Hindlimb muscle (tissue), 1 donor: Measurements from ENCODE around the gene MMP17. TPM values are rescaled to one million over a fixed set of nuclear protein-coding genes. Genes with fewer than 3 reads are reported as not detected.
"Not testable (repeated sequence)": the region's sequence is repeated elsewhere in the genome, so short reads cannot be mapped to it uniquely, and the experiment has no call there.

Source experiments
- DNase-seq: peaks from one replicate; pipeline ENCODE4 v3.0.0-alpha.2; 2013
- polyA plus RNA-seq: library from polyadenylated mRNA; unstranded; fragments of 120-200 nt; gene quantifications from one replicate; pipeline ENCODE4 v1.2.1, GENCODE V29; 2013; ENCODE audit not compliant: insufficient read length

Gene MMP17
- polyA plus RNA-seq, 1 donor = 6.5 TPM

DNA sequence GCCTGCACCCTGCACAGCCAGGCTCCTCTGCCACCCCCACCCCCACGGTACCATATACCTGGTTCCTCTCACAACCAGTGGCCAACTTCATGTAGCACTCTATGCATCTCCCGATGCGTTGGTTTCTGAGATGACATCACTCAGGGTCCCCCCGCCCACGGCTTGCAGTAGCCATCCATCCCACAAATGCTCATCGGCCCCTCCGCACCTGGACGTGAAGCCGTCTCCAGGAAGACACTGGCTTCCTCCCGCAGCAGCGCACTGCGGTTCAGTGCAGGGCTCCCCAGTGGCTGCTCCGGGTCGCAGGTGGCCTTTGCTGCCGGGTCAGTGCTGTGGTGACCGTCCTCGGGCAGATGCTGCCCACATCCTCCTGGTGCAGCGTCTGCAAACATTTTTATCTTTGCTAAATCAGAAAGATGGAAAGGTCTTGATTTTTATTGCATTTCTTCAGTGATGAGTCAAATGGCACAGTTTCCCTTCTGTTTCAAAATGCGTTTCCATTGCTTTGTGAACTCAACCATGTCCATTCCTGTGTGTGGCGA, 27.5 kb upstream of the MMP17 start:
- DNase-seq = no peak

DNA sequence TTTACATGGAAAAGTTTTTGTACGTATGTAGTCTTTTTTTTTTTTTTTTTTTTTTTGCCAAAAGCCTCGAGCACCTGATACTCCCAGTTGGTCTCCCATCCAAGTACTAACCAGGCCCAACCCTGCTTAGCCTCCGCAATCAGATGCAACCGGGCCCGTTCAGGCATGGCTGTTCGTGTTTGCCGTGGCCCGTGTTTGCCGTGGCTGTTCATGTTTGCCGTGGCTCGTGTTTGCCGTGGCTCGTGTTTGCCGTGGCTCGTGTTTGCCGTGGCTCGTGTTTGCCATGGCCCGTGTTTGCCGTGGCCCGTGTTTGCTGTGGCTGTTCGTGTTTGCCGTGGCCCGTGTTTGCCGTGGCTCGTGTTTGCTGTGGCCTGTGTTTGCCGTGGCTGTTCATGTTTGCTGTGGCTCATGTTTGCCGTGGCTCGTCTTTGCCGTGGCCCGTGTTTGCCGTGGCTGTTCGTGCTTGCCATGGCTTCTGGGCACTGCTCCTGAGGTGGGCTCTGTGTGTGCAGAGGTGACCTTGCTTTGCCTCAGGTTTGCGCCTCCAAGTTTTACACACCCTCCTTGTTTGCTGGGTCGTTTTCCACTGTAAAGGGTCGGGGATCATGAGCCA, 26.8 kb upstream of the MMP17 start:
- DNase-seq = no peak

DNA sequence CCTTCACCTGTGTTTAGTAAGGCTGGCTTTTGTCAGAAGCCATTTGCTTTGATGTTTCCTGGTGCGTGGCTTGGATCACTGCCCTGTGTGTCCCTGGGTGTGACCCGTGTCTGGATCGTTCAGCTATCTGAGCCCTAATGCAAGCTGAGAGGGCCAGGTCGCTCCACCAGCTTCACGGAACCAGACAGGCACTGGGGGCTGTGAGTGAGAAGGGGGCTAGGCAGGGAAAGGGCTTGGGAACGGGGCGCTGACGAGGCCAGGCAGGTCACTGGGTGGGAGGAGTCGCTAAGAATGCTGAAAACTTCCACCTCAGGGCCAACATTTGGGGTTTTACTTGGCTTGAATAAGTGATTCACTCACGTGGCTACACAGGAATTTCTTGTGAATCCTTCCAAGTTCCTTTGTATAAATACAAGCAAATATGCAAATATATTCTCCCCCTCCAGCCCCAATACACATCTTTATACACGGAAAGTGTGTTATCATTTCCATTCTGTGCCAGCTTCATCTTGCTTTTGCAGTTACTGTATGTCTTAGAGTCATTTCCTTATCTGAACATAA, 24.2 kb upstream of the MMP17 start:
- DNase-seq = no peak

DNA sequence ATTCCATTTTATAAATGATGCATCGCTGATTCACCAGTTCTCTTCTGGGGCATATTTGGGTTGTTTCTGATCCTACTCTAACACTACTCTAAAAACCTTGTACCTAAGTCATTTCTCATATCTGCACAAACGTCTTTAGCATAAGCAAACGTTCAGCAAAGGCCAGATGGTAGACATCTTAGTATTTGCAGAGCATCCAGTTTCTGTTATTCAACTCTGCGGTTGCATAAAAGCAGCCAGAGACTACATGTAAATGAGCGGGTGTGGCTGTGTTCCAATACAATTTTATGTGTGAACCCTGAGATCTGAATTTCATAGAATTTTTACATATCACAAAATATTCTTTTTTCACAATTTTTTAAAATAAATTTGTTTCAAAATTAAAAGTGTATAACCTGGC, 22.8 kb upstream of the MMP17 start:
- DNase-seq = no peak

DNA sequence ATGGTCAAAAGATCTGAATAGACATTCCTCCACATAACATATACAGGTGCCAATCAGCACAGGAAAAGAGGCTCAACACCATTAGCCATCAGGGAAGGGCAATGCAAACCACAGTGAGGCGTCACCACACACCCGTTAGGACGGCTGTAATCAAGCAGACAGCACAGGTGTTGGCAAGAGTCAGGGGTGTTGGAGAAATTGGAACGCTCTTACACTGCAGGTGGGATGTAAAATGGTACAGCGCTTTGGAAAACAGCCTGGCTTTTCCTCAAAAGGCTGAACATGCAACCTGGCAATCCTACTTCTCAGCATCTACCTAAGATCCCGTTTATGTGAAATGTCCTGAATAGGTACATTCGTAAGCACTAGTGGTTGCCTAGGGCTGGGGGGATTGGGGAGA, 21.5 kb upstream of the MMP17 start:
- DNase-seq = no peak

DNA sequence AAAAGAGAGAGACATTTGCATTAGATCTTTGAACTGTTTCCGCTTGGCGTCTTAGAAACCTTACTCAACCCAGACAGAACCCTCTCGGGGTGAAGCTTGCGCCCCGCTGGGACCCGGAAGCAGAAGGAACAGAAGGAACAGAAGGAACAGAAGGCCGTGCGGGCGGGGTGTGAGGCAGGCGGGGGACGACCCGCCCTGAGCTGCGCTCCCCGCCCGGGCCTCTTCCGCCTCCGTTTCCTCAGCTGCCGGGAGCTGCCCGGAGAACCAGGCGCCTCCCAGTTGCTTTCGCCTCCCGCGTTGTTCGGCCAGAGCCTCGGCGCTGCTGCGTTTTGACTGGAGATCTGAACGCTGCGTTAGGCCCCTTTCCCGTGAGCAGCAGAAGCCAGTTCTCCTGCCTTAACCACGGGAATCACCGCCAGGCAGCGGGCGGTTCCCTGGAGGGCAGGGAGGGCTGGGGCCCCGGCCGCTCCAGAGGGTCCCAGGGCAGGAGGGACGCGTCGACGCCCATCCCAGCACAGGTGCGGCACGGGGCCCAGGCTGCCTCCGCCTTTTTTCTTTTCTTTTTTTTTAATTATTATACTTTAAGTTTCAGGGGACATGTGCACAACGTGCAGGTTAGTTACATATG, 19.3 kb upstream of the MMP17 start:
- DNase-seq = no peak

DNA sequence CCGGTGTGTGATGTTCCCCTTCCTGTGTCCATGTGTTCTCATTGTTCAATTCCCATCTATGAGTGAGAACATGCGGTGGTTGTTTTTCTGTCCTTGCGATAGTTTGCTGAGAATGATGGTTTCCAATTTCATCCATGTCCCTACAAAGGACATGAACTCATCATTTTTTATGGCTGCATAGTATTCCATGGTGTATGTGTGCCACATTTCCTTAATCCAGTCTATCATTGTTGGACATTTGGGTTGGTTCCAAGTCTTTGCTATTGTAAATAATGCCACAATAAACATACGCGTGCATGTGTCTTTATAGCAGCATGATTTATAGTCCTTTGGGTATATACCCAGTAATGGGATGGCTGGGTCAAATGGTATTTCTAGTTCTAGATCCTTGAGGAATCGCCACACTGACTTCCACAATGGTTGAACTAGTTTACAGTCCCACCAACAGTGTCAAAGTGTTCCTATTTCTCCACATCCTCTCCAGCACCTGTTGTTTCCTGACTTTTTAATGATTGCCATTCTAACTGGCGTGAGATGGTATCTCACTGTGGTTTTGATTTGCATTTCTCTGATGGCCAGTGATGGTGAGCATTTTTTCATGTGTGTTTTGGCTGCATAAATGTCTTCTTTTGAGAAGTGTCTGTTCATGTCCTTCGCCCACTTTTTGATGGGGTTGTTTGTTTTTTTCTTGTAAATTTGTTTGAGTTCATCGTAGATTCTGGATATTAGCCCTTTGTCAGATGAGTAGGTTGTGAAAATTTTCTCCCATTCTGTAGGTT, 18.5 kb upstream of the MMP17 start:
- not testable (repeated sequence) for DNase-seq

DNA sequence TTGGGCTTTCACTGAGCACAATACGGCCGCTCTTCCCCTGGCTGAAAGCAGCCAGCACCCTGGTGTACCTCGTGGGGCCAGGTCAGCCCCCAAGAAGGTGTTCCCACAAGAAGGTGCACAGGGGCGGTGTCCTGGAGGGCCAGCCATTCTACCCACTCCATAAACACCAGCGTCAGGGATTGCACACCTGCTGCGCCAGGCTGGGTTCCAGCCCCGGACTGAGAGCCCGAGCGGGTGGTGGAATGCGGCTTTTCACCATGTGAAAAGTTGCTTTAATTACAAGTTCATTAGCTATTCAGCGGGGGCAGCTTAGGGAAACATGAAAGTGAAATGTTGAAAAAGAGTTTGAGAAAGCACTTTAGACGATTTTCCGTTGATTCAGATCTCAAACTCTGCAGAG, 17.5 kb upstream of the MMP17 start:
- no peak for DNase-seq

DNA sequence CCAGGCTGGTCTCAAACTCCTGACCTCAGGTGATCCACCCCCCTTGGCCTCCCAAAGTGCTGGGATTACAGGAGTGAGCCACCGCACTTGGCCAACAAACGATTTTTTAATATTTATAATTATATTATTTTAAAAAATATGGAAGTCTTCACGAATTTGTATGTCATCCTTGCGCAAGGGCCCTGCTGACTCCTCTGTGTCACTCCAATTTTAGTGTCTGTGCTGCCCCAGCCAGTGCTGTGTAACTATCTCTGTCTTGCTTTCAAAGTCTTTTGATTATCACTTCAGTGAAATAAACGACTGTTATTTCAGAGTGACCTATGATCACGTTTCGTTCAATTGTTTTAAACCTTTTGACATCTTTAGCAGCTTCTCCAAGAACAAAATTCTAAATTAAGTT, 13.1 kb upstream of the MMP17 start:
- DNase-seq = no peak

DNA sequence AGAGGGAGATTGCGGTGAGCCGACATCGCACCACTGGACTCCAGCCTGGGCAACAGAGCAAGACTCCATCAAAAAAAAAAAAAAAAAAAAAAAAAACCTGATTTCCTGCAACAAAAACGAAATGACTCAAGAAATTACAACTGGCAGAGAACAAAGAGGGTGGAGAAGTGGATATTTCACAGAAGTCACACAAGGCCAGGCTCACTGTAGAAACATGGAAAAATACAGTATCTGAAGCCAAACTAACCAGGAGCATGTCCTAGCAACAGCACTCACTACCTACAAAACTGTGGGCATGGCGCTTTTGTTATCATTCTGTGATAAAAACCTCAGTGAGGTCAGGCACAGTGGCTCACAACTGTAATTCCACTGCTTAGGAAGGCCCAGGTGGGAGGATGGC, 11.7 kb upstream of the MMP17 start:
- DNase-seq = no peak

DNA sequence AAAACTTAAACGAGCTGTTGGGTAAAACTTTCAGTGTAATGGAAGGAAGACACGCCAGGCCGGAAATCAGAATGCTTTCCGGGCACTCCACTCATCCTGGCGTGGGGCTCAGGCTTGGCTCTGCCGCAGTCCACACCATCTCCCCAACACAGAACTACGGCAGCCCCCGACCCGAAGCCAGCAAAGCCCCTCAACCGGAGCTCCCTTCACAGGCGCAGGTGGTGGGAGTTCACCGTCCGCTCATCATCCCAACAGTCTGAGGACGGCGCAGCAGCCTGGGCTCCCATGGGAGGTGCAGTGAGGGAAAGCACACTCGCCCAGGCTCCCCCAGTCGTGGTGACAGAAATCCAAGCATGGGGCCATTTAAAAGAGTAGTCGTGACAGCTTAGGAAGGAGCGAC, 11.0 kb upstream of the MMP17 start:
- DNase-seq = no peak

DNA sequence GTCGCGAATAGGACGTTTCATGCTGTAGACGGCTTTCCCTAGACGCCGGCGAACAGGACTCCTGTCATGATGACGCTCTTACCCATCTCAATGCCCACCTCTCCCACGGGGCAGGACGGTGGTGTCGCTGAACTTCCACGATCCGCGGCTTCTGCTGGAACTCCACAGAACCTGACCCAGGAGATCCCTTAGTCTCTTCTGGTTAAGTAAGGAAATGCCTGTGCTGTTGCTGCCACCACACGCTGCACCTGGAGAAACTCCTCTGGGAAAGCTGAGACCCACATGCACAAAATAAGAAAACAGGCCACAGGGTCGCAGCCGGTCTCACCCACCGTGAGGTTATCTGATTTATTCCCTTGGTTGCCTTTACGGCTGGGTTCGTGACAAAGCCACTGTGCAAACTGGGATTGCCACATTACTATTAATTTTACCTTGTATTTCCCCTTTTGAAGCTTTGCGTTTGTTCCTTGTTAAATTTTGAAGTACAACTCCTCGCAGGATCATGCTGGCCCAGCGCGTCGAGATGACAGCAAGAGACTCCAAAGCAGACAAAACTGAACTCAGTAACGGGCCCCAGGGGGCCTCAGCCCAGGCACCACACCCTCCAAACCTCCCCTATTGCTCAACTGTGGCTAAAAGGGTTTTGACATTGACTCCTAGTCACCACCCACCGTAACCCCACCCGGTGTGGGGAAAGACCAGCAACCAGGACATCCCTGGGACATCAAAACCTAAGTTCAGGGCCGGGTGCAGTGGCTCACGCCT, 9.2 kb upstream of the MMP17 start:
- no peak for DNase-seq

DNA sequence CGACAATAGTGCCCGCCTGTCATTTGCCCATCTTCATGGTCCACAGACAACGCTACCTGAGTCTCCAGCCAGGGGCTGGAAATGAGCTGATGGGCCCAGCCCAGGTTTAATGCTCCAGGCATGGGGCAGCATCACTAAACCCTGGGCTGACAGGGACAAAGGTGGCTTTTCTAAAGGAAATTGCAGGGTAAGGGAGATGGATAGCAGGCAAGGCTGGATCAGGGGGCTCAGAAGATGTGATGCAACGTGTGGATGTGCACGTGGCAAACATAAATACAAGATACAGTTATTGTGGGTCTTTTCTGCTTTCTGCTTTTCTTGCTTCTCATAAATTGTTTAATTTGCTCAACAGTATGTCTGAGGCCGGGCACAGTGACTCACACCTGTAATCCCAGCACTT, 3.7 kb upstream of the MMP17 start:
- no peak for DNase-seq

DNA sequence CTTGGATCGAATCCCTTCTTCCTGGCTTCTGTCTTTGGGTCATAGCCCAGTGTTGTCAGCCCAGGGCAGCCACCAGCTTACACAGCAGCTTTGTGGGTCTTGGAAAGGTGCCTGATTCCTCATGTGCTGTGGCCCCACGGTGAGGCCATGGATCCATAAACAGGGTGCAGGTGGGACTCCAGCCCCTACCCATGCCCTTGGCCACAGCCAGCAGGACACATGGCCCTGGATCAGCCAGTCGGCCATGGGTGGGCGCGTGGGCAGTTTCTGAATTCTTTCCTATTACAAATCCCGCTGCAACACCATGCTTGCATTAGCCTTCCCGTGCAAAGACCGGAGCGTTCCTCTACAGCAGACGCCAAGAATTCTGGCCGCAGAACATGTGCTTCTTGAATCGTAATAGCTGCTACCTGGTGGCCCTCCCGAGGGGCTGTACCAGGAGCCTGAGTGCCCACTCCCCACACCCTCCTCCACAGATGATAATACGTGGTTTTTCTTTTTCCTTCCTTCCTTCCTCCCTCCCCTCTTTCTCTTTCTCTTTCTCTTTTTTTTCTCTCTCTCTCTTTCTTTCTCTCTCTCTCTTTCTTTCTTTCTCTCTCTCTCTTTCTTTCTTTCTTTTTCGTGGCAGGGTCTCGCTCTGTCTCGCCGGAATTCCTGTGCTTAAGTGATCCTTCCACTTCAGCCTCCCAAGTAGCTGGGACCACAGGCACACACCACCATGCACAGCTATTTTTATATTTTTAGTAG, 2.9 kb upstream of the MMP17 start:
- no peak for DNase-seq

DNA sequence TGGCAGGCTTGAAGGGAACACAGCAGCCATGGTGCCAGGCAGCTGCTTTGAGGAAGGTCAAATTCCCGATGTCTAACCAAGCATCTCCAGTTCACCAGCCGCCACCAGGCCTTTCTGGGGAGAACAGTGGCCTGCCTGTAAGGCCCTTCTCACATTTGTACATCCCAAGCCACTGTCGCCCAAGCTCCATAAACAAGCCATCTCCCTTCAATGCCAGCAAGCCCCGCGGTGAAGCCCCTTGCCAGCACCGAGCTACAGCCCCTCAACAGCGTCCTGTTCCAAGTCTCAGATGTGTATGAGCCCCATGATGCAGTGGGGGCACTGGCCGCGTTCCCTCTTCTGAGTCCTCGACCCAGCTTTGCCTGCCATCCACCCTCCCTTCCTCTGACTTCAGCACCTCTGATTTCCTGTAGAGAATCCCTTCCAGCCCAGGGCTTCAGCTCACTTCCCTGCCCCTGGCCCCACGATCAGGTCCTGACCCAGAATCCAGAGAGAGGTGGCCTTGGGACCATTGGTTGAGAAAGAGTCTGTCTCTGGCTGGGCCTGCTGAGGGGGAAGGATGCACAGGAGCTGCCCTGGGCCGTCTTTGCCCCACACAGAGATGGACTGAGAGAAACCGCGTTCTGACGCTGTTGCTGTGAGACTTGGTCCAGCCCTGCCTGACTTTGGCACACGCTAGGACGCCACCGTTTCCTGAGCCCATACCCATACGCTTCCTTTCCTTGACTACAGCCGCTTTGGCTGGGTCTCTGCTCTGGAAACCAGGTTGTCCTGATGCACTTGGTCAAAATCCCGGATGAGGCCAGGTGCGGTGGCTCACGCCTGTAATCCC, 1.9 kb upstream of the MMP17 start:
- DNase-seq = no peak

DNA sequence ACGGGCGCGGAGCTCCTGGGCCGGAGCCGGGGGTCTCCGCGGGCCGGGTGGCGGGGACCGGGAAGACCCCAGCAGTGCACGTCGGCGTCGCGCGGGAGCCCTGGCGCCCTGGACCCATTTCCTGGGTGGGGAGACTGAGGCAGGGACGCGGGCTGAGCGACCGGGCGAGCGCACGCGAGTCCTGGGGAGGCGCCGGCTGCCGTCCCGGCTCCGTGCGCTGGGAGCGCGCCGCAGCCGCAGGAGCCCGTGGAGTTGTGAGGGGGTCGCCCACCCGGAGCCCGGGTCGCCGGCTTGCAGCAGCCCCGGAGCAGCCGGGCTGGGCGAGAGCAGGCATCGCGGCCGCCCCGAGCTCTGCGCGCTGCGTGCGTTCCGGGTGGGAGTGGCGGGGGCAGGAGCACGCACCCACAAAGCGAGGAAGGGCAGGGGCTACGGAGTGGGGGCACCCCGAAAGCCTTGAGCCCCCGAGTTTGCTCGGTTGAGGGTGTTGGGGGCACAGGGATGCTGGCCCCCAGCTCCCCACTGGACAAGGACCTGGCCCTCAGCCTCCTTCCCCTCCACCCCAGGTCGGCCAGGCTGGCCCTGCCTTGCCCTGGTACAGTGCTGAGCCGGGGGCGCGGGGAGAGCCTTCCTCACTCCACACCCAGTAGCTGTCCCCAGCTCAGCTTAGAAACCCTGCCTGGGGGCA, 620 bp downstream of the MMP17 start:
- DNase-seq = no peak

DNA sequence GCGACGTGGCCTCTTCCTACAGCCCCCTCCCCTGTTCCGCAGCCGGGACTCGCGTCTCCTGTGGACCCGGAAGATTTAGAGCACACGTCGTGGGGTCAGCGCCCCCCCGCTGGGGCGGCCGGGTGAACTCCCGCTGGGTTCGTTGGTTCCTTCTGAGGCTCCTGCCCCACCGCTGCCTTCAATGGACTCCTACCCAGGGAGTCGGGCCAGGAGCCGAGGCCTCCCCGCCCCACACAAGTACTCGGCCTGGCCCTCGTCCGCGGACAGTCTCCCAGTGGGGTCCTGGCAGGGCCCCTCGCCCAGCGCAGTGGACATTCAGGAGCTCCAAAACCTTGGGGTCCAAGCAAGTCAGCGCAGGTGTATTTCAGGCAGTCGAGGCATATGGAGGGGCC, 1.2 kb downstream of the MMP17 start:
- no peak for DNase-seq

DNA sequence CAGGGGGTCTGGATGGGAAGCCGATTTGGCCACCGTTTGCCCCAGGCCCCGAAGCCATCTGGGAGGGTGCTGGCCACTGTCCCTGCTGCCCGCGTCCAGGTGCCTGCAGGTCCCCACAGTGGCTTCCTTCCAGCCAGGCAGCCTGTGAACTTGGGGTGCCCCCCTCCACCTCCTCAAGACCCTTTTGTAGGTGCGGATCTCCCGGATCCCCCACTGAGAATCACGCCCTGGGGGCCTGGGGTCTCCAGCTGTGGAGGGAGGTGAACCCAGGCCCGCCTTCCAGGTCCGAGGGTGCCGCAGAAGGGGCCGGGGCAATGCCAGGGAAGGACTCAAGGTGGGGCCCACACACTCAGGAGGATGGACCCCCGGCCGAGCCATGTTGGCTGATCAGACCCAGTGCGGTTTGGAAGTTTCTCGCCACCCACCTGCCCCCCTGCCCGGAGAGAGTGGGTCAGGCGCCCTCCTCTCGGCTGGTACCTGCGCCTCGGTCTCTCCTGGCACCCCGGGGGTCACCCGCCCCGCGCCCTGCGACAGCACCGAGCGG, 1.7 kb downstream of the MMP17 start:
- DNase-seq = no peak

DNA sequence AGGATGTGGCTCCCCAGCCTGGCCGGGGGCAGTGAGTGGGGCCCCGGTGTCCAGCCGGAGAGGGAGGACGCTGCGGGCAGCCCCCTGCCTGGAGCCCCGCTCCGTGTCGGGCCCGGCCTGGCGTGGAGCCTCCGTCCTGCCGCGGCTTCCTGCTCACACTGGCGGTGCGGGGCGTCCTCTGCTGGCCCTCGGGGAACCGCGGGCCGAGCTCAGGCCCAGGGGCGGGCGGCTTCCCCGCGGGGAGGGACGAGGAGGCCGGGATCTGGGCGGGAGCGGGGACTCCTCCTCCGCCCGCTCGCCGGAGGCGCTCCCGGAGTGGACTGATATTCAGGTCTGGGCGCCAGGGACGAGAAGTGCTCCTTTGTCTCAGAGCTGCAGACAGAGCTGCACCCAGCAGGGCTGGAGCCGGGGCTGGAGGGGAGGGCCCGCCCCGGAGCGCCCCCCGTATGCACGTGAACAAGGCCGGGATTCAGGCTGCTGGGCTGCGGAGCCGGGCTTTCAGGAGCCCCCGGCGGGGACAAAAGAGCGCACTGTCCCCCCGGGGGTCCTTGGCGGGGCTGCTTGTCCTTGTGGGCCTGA, 2.2 kb downstream of the MMP17 start:
- DNase-seq = peak; percentile 86
